SK-N-SH (cell line): Measurements from ENCODE around the gene SNN. TPM values are rescaled to one million over a fixed set of nuclear protein-coding genes. Genes with fewer than 3 reads are reported as not detected.

Experiments
- CTCF ChIA-PET: fragments of 300-600, 350-600 bp; formaldehyde crosslinking; extraction: SDS; loops from one replicate; lab custom pipeline; 2021; lab: Yijun Ruan, JAX
- POLR2A ChIA-PET: fragments of 350-600 bp; sonication (Branson Sonifier 250); formaldehyde crosslinking; extraction: SDS; loops from one replicate; lab custom pipeline; 2020; ENCODE audit warnings: antibody characterized with exemption, inconsistent platforms; lab: Yijun Ruan, JAX
- DNase-seq: peaks from one replicate; pipeline ENCODE4 v3.0.0; 2012
- H2AFZ ChIP-seq: fragments of 200-600 bp; sonication (generic); 2 replicates; pipeline ENCODE4 v1.8.1; 2016; ENCODE audit warnings: antibody characterized with exemption, mild to moderate bottlenecking, low read depth
- H3F3A ChIP-seq: fragments of 200-600 bp; sonication (generic); replicated peaks from 2 replicates; pipeline ENCODE3; 2016; ENCODE audit warnings: antibody characterized with exemption, mild to moderate bottlenecking; ENCODE audit not compliant: insufficient read depth
- H3K27ac ChIP-seq, 2 experiments: fragments of 200-500 bp in 1 of 2; fragments of 200-600 bp in 1 of 2; sonication (Bioruptor generic) in 1 of 2; sonication (generic), shearing (Covaris generic) in 1 of 2; 2 replicates each; pipeline versions ENCODE4 v1.5.1 to v1.6.1; 2014 to 2016; ENCODE audit warnings: low read depth in 2 of 2, inconsistent platforms in 1 of 2, low read length in 1 of 2, mild to moderate bottlenecking in 1 of 2, mixed read lengths in 1 of 2
- H3K27me3 ChIP-seq: fragments of 200-600 bp; sonication (generic), shearing (Covaris generic); 2 replicates; pipeline ENCODE4 v1.6.1; 2016; ENCODE audit warnings: mixed run types; ENCODE audit not compliant: insufficient read depth
- H3K36me3 ChIP-seq, 2 experiments: fragments of 200-500 bp in 1 of 2; fragments of 200-600 bp in 1 of 2; sonication (Bioruptor generic) in 1 of 2; sonication (generic) in 1 of 2; replicated peaks in 1 of 2; 2 replicates each; pipeline versions ENCODE3 to v1.5.1; 2014 to 2016; ENCODE audit warnings: low read length in 1 of 2, mild to moderate bottlenecking in 1 of 2; ENCODE audit not compliant: insufficient read depth in 2 of 2, control insufficient read depth in 1 of 2
- H3K4me1 ChIP-seq, 2 experiments: fragments of 200-500 bp in 1 of 2; fragments of 200-600 bp in 1 of 2; sonication (Bioruptor generic) in 1 of 2; sonication (generic), shearing (Covaris generic) in 1 of 2; 2 replicates each; pipeline versions ENCODE4 v1.5.1 to v1.6.1; 2014 to 2016; ENCODE audit warnings: low read depth in 1 of 2, low read length in 1 of 2, mixed run types in 1 of 2; ENCODE audit not compliant: insufficient read depth in 2 of 2, control insufficient read depth in 1 of 2
- H3K4me2 ChIP-seq: fragments of 200-600 bp; sonication (generic), shearing (Covaris generic); 2 replicates; pipeline ENCODE4 v1.6.1; 2017; ENCODE audit warnings: mixed run types
- H3K4me3 ChIP-seq, 2 experiments: fragments of 200-500 bp in 1 of 2; fragments of 200-600 bp in 1 of 2; sonication (Bioruptor generic) in 1 of 2; sonication (generic), shearing (Covaris generic) in 1 of 2; 2 replicates each; pipeline versions ENCODE4 v1.5.1 to v1.8.1; 2014 to 2016; ENCODE audit warnings: low read depth in 2 of 2, inconsistent platforms in 1 of 2, low read length in 1 of 2, mild to moderate bottlenecking in 1 of 2, mixed read lengths in 1 of 2, moderate library complexity in 1 of 2
- H3K79me2 ChIP-seq: fragments of 200-600 bp; sonication (generic); 2 replicates; pipeline ENCODE4 v1.8.1; 2017; ENCODE audit warnings: mild to moderate bottlenecking; ENCODE audit not compliant: insufficient read depth
- H3K9ac ChIP-seq: fragments of 200-600 bp; sonication (generic); 2 replicates; pipeline ENCODE4 v1.6.1; 2017; ENCODE audit warnings: mixed run types
- H3K9me2 ChIP-seq: fragments of 200-600 bp; sonication (generic); 2 replicates; pipeline ENCODE4 v1.6.1; 2017; ENCODE audit warnings: mixed run types
- H3K9me3 ChIP-seq: fragments of 200-600 bp; sonication (generic); 2 replicates; pipeline ENCODE4 v1.6.1; 2017; ENCODE audit warnings: mixed run types, mild to moderate bottlenecking, moderate library complexity
- H4K20me1 ChIP-seq: fragments of 200-600 bp; sonication (generic); 2 replicates; pipeline ENCODE4 v1.6.1; 2017; ENCODE audit warnings: mild to moderate bottlenecking, mixed run types; ENCODE audit not compliant: insufficient read depth
- CTCF ChIP-seq: fragments of 200-600 bp; sonication (generic); IDR thresholded peaks from 2 replicates; pipeline ENCODE4 v1.6.1; 2017; ENCODE audit warnings: antibody characterized with exemption, mild to moderate bottlenecking, moderate library complexity
- EZH2phosphoT487 ChIP-seq: fragments of 200-600 bp; sonication (generic); IDR thresholded peaks from 2 replicates; pipeline ENCODE4 v1.6.1; 2017; ENCODE audit warnings: low read depth, mixed run types, mild to moderate bottlenecking, antibody characterized with exemption, moderate library complexity, borderline replicate concordance
- FOSL2 ChIP-seq: IDR thresholded peaks from 2 replicates; pipeline ENCODE4 v1.4.0; 2012; ENCODE audit warnings: low read depth, mild to moderate bottlenecking, moderate library complexity, borderline replicate concordance
- FOXJ3 ChIP-seq: sonication (generic); formaldehyde crosslinking; IDR thresholded peaks from 2 replicates; pipeline ENCODE4 v1.5.1; 2020; ENCODE audit warnings: mild to moderate bottlenecking, missing genetic modification reagents
- IRF3 ChIP-seq: fragments of 150-350 bp; IDR thresholded peaks from 2 replicates; pipeline ENCODE4 v1.6.1; 2016; ENCODE audit warnings: mild to moderate bottlenecking, low read depth, low read length
- MAX ChIP-seq: IDR thresholded peaks from 2 replicates; pipeline ENCODE4 v1.4.0; 2012; ENCODE audit warnings: low read depth
- MEF2A ChIP-seq: IDR thresholded peaks from 2 replicates; pipeline ENCODE4 v1.4.0; 2012; ENCODE audit warnings: low read depth, borderline replicate concordance
- POLR2AphosphoS5 ChIP-seq: IDR thresholded peaks from 2 replicates; pipeline ENCODE4 v1.6.1; 2012; ENCODE audit warnings: low read depth, low read length
- RAD21 ChIP-seq: IDR thresholded peaks from 2 replicates; pipeline ENCODE4 v1.6.1; 2012; ENCODE audit warnings: mild to moderate bottlenecking, low read length
- TAF1 ChIP-seq: IDR thresholded peaks from 2 replicates; pipeline ENCODE4 v1.6.1; 2012; ENCODE audit warnings: low read depth, mild to moderate bottlenecking, low read length, moderate library complexity, borderline replicate concordance
- TCF12 ChIP-seq: IDR thresholded peaks from 2 replicates; pipeline ENCODE4 v1.4.0; 2012
- USF1 ChIP-seq: IDR thresholded peaks from 2 replicates; pipeline ENCODE4 v1.4.0; 2012; ENCODE audit warnings: low read depth, borderline replicate concordance
- USF2 ChIP-seq: fragments of 150-350 bp; IDR thresholded peaks from 2 replicates; pipeline ENCODE4 v1.6.1; 2017; ENCODE audit warnings: antibody characterized with exemption, low read length, low read depth, borderline replicate concordance
- WGBS: methylation state at CpG from one replicate; pipeline ENCODE4 v1.1.6; 2017; ENCODE audit warnings: low lambda C conversion rate; 5-methylcytosine and 5-hydroxymethylcytosine counted together
- polyA plus RNA-seq, 3 experiments: library from polyadenylated mRNA; depleted of rRNA; stranded (reverse); fragments of >200 nt; gene quantifications; 2 replicates each; pipeline ENCODE4 v1.2.3, GENCODE V29; 2012

SNN gene
- polyA plus RNA-seq, 1 of the 3 experiments (the other 2 are of a cell fraction) = 15.4 TPM

- H3K4me2 ChIP-seq = no peak overlapping the region
- H3K79me2 ChIP-seq = no peaks in the 10 kb centered on the region
- CTCF ChIA-PET = interaction anchor here (0.7 to 1.0 kb wide), 3 partner anchors 10 to 233 kb away, joined by 3 to 4 read pairs (median 4); no protein-coding TSS in a partner anchor
- H3K27me3 ChIP-seq = no peaks in the 10 kb centered on the region
- peaks cover 0 to 6% of the 10 kb centered on the region in 2 experiments; a peak in 1 of 4 replicates for H3K4me1 ChIP-seq
- DNase-seq = no peak
- no peak for TF ChIP-seq FOSL2
- no peak for TF ChIP-seq CTCF
- no peak for TF ChIP-seq IRF3
- H3K9ac ChIP-seq = no peak overlapping the region
- POLR2A ChIA-PET = no interaction called here
- H3K36me3 ChIP-seq = no peaks in the 10 kb centered on the region
- no peak overlapping the region for H3K27ac ChIP-seq
- H4K20me1 ChIP-seq = no peaks in the 10 kb centered on the region
- H2AFZ ChIP-seq = no peak overlapping the region
- 93% methylated on average over 23 of the region's 23 CpGs for WGBS
- no peak overlapping the region for H3K4me3 ChIP-seq
- H3F3A ChIP-seq = no peaks in the 10 kb centered on the region
- H3K9me3 ChIP-seq = no peaks in the 10 kb centered on the region
- H3K9me2 ChIP-seq = no peaks in the 10 kb centered on the region
These were observed 38.9 kb upstream of the SNN start for GRCh38 chr16:11629071-11630030.

GRCh38 chr16:11630046-11630767, 38.0 kb upstream of the SNN start:
- no peak for DNase-seq
- Histone ChIP-seq H3K4me1 (peaks cover 0 to 6% of the 10 kb centered on the region in 2 experiments; a peak in 1 of 4 replicates), H3K4me2 (no peak overlapping the region), H4K20me1 (no peaks in the 10 kb centered on the region), H3K9me2 (no peaks in the 10 kb centered on the region), H3K27ac (no peak overlapping the region), H2AFZ (no peak overlapping the region), H3K36me3 (no peaks in the 10 kb centered on the region), H3K27me3 (no peaks in the 10 kb centered on the region), H3K9ac (no peak overlapping the region), H3K4me3 (no peak overlapping the region), H3K79me2 (no peaks in the 10 kb centered on the region), H3F3A (no peaks in the 10 kb centered on the region), H3K9me3 (no peaks in the 10 kb centered on the region)
- WGBS = 83% methylated on average over 11 of the region's 12 CpGs
- ChIA-PET CTCF (interaction anchor here (0.9 to 2.0 kb wide), 4 partner anchors 8 to 234 kb away, joined by 3 to 5 read pairs (median 4); no protein-coding TSS in a partner anchor), POLR2A (interaction anchor here (0.6 kb wide), 1 partner anchor 14 kb away, joined by 5 read pairs; no protein-coding TSS in a partner anchor)
- TF ChIP-seq FOXJ3 (CRISPR knock-in tag) = no peak
- TF ChIP-seq TCF12 = no peak
- TF ChIP-seq POLR2AphosphoS5 = no peak
- no peak for TF ChIP-seq MEF2A
- no peak for TF ChIP-seq TAF1
- TF ChIP-seq USF1 = no peak
- TF ChIP-seq USF2 = no peak
- no peak for TF ChIP-seq FOSL2
- TF ChIP-seq CTCF = no peak
- no peak for TF ChIP-seq MAX
- no peak for TF ChIP-seq EZH2phosphoT487
- no peak for TF ChIP-seq RAD21
